Measurements from ENCODE around the gene MPL.

Gene MPL

DNA sequence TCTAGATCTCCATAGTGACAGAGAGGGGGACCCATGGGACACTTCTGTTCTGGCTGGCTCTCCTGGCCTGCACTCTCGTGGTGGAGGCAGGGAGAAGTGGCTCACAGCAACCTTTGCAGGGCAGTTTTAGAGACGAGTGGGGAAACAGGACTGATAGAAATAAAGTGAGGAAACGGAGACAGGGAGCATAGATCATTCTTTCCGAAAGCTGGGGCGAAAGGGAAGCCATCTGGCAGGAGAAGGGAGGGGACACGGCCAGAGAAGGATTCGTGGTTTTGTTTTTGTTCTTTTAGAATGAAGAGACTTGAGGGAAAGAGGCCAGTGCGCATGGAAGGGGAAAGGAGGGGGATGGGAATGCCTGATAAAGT is 33.3 kb upstream of the MPL start:
- intact Hi-C loops (cut with DNase I; ENCODE audit: low total_unique reads) = no loop called here
- Histone ChIP-seq H3K36me3 (no peaks in the 10 kb centered on the region), H3K9me3 (no peaks in the 10 kb centered on the region), H3K27ac (peak overlapping the region in 1 of 2 donors; percentile 9), H3K27me3 (no peaks in the 10 kb centered on the region), H3K4me3 (no peak overlapping the region), H3K4me1 (peaks cover 0 to 8% (median 0%) of the 10 kb centered on the region in 4 donors)
- TF ChIP-seq, protein P1, sequence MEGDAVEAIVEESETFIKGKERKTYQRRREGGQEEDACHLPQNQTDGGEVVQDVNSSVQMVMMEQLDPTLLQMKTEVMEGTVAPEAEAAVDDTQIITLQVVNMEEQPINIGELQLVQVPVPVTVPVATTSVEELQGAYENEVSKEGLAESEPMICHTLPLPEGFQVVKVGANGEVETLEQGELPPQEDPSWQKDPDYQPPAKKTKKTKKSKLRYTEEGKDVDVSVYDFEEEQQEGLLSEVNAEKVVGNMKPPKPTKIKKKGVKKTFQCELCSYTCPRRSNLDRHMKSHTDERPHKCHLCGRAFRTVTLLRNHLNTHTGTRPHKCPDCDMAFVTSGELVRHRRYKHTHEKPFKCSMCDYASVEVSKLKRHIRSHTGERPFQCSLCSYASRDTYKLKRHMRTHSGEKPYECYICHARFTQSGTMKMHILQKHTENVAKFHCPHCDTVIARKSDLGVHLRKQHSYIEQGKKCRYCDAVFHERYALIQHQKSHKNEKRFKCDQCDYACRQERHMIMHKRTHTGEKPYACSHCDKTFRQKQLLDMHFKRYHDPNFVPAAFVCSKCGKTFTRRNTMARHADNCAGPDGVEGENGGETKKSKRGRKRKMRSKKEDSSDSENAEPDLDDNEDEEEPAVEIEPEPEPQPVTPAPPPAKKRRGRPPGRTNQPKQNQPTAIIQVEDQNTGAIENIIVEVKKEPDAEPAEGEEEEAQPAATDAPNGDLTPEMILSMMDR (IDR thresholded peaks at IDR 0.05) = no peak
- DNase-seq = peak in 1 of 2 donors; percentile 41

DNA sequence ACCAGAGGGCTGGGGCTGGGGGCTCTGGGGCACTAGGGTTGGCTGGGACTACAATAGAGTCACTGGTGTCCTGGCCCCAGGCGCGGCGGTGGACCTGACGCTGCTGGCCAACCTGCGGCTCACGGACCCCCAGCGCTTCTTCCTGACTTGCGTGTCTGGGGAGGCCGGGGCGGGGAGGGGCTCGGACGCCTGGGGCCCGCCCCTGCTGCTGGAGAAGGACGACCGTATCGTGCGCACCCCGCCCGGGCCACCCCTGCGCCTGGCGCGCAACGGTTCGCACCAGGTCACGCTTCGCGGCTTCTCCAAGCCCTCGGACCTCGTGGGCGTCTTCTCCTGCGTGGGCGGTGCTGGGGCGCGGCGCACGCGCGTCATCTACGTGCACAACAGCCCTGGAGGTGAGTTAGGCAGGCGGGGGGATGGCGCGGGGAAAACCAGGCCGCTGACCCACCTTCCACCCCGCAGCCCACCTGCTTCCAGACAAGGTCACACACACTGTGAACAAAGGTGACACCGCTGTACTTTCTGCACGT is 32.8 kb upstream of the MPL start:
- Histone ChIP-seq H3K27me3 (no peaks in the 10 kb centered on the region), H3K27ac (no peak overlapping the region), H3K4me1 (peaks cover 0 to 8% (median 0%) of the 10 kb centered on the region in 4 donors), H3K9me3 (no peaks in the 10 kb centered on the region), H3K4me3 (no peak overlapping the region), H3K36me3 (no peaks in the 10 kb centered on the region)
- TF ChIP-seq, protein P1 (IDR thresholded peaks at IDR 0.05) = no peak
- DNase-seq = peak in 1 of 2 donors; percentile 60
- intact Hi-C loops (cut with DNase I; ENCODE audit: low total_unique reads) = no loop called here

DNA sequence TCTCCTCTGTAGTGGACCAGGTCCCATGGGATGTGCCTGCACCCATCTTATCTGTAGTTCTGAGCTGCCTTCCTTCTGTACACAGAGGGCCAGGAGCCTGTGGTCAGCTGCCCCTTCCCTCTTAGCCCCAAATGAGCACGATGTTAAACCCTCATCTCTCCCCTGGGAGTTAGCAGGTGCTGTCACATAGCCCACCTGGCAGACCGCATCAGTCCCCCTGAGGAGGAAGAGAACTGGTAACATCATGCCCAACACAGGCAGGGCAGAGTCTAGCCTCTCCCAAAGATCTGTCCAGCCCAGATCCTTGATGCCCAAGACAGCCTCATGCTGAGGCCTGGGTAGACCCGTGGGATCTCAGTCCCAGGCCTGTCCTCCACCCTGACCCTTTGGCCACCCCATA is 32.2 kb upstream of the MPL start:
- no peak overlapping the region for H3K27ac ChIP-seq
- intact Hi-C loops (cut with DNase I; ENCODE audit: low total_unique reads) = no loop called here
- H3K9me3 ChIP-seq = no peaks in the 10 kb centered on the region
- H3K4me1 ChIP-seq = peaks cover 0 to 8% (median 0%) of the 10 kb centered on the region in 4 donors
- no peak overlapping the region for H3K4me3 ChIP-seq
- peak in 1 of 2 donors; percentile 23 for DNase-seq
- TF ChIP-seq, protein P1 (IDR thresholded peaks at IDR 0.05) = no peak
- H3K36me3 ChIP-seq = no peaks in the 10 kb centered on the region
- H3K27me3 ChIP-seq = no peaks in the 10 kb centered on the region

DNA sequence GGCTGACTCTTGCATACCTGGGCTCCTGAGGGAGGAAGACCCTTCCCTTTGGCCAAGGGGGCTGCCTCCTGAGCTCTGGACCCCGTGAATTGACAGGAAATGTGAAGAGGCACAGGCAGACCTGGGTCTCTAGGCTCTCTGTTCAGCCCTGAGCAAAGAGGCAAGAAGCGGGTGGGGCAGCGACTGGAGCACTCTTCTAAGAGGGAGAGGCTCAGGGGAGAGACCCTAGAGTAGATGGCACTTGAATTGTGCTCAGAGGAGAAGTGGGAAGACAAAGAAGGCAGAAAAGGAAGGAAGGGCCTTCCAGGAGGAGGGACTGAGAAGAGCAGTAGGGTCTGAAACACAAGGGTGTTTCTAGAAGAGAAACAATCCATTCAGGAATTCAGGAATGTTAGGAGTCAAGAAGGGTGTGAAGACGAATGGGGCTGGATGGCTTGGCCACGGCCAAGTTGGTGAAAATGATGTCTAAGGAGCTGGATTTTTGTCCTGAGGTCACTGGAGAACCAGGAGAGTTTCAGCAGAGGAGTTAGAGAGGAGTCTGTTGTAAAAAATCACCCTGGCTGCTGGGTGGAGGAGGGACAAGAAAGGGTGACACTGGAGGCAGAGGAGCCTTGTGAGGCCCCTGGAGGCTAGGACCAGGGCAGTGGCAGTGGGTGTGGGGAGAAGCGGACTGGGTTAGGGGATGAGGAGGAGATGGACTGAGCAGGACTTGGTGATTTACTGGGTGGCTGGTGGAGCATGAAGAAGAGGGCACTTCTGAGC is 31.5 kb upstream of the MPL start:
- Histone ChIP-seq H3K4me3 (no peak overlapping the region), H3K27ac (no peak overlapping the region), H3K9me3 (no peaks in the 10 kb centered on the region), H3K27me3 (no peaks in the 10 kb centered on the region), H3K4me1 (peaks cover 0 to 8% (median 0%) of the 10 kb centered on the region in 4 donors), H3K36me3 (no peaks in the 10 kb centered on the region)
- intact Hi-C loops (cut with DNase I; ENCODE audit: low total_unique reads) = no loop called here
- peak in 1 of 2 donors; percentile 49 for DNase-seq
- TF ChIP-seq, protein P1 (IDR thresholded peaks at IDR 0.05) = no peak

DNA sequence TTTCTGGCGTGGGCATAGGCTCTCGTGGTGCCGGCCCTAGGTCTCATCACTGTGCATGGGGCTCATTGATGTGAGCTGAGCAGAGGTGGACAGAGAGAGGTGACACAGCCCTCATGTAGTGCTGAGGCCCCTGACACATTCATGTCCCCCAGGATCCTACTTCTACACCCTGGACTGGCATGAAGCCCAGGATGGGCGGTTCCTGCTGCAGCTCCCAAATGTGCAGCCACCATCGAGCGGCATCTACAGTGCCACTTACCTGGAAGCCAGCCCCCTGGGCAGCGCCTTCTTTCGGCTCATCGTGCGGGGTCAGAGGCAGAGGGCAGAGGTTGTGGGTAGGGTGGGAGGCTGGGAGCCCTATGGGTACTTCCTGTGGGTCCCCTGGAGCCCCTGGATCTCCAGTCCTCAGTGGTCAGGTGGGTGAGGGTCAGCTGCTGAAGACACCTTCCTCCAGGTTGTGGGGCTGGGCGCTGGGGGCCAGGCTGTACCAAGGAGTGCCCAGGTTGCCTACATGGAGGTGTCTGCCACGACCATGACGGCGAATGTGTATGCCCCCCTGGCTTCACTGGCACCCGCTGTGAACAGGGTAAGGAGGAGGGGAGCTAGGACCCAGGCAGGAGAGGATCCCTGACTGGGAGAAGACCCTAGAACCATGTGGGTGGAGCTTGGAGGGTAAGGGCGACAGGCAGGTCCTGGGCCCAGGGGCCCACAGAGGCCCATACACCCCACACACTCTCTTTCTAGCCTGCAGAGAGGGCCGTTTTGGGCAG is 30.7 kb upstream of the MPL start:
- Histone ChIP-seq H3K27ac (no peak overlapping the region), H3K36me3 (no peaks in the 10 kb centered on the region), H3K4me1 (peaks cover 0 to 8% (median 0%) of the 10 kb centered on the region in 4 donors), H3K27me3 (no peaks in the 10 kb centered on the region), H3K4me3 (no peak overlapping the region), H3K9me3 (no peaks in the 10 kb centered on the region)
- DNase-seq = peak in 1 of 2 donors; percentile 59
- TF ChIP-seq, protein P1 (IDR thresholded peaks at IDR 0.05) = no peak
- intact Hi-C loops (cut with DNase I; ENCODE audit: low total_unique reads) = no loop called here
